Colonic mucosa (tissue), 4 donors: Measurements from ENCODE around the gene ARHGAP6. TPM values are rescaled to one million over a fixed set of nuclear protein-coding genes. Genes with fewer than 3 reads are reported as not detected.

Experiments
- DNase-seq: peaks from one replicate; pipeline ENCODE4 v3.0.0-alpha.2; 2020
- H3K27ac ChIP-seq: fragments of 200-600 bp; one replicate; pipeline ENCODE4 v1.8.0; 2021
- H3K27me3 ChIP-seq: fragments of 200-600 bp; one replicate; pipeline ENCODE4 v1.8.0; 2021
- H3K36me3 ChIP-seq: fragments of 200-600 bp; one replicate; pipeline ENCODE4 v1.8.0; 2021
- H3K4me1 ChIP-seq: fragments of 200-600 bp; one replicate; pipeline ENCODE4 v1.8.0; 2021; ENCODE audit warnings: mild to moderate bottlenecking
- H3K4me3 ChIP-seq: fragments of 200-600 bp; one replicate; pipeline ENCODE4 v1.8.0; 2021
- H3K9ac ChIP-seq, 2 donors: one replicate each; pipeline ENCODE4 v1.7.0; 2013; ENCODE audit warnings: control low read depth in 2 of 2, low read depth in 2 of 2, low read length in 2 of 2
- H3K9me3 ChIP-seq: fragments of 200-600 bp; one replicate; pipeline ENCODE4 v1.8.0; 2021
- CTCF ChIP-seq: fragments of 200-600 bp; IDR thresholded peaks from one replicate; pipeline ENCODE4 v1.8.0; 2022; ENCODE audit warnings: antibody characterized with exemption, mild to moderate bottlenecking
- intact Hi-C: fragments of 100-400 bp; cut with DNase I; formaldehyde crosslinking; loops from one replicate; pipeline ENCODE4 v1.14.1; 2022
- total RNA-seq, 2 donors: library from RNA; stranded (reverse); fragmentation: NEBNext Ultra II Directional in 1 of 2; extraction: Animal tissue kit (Norgen Biotek cat#: 25700) in 1 of 2; gene quantifications; one replicate each; pipeline ENCODE4 v1.2.1, GENCODE V29; 2021
- donor health status: healthy.
- donor health status: DM: no; HTN: no; CAD: no.
- donor health status: DM: no; HTN: no; CAD: no.

The ARHGAP6 gene
- total RNA-seq, 2 donors from 2014 or later, result 1.1 to 5.0 TPM

DNA sequence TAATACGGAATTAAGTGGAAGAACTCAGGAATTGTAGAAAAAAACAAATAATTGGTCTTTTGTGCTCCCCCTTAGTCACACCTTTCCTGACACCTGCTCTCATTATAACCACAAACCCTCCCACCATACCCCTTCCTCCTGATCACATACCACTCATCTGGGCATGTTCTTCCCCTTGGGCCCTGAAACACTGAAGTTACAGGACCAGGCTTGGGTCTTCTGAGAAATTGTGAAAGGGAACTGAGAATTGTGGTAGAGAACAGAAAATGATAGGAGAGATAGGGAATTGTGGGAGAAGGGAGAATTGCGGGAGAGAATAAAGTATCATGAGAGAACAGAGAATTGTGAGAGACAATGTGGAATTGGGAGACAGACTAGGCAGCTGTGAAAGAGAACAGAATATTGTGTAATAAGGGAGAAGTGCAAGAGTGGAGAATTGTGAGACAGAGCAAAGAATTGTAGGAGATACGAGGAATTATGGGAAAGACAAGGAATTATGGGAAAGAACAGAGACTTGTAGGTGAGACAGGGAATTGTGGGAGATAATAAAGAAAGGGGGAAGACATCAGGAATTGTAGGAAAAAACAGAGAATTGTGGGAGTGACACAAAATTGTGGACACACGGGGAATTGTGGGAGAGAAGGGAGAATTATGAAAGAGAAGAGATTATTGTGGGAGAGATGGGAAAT is 557.3 kb downstream of the ARHGAP6 start:
- Histone ChIP-seq H3K27ac (no peak overlapping the region), H3K9me3 (no peaks in the 10 kb centered on the region), H3K36me3 (no peaks in the 10 kb centered on the region), H3K27me3 (no peaks in the 10 kb centered on the region), H3K9ac (no peak overlapping the region), H3K4me1 (no peaks in the 10 kb centered on the region), H3K4me3 (no peak overlapping the region)
- DNase-seq, result no peak
- TF ChIP-seq CTCF, result no peak
- intact Hi-C loops, result loop anchor here (10.0 kb wide), 1 partner anchor 474 kb away; no protein-coding TSS in a partner anchor

DNA sequence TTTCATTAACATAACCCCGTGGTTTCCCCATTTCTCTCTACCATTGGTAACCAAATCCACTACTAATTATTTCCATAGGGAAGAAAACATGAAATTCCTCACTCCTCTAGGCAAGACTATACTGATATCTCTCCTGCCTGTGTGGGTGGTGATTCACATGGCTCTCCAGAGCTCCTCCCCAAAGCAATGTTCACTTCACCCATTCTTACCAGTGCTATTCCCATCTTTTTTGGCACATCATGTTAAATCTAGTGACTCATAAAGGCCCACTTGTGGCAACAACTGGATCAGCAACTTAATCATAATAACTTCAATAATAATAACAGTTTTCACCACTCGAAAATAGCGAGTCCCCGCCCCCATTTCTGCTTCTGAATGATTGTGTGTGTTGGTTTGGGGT is 560.6 kb downstream of the ARHGAP6 start:
- no peak overlapping the region for H3K27ac ChIP-seq
- no peaks in the 10 kb centered on the region for H3K27me3 ChIP-seq
- TF ChIP-seq CTCF, result no peak
- no peaks in the 10 kb centered on the region for H3K4me1 ChIP-seq
- intact Hi-C loops, result loop anchor here (10.0 kb wide), 1 partner anchor 470 kb away; no protein-coding TSS in a partner anchor
- no peak overlapping the region for H3K4me3 ChIP-seq
- no peak for DNase-seq
- no peaks in the 10 kb centered on the region for H3K9me3 ChIP-seq
- H3K36me3 ChIP-seq, result no peaks in the 10 kb centered on the region
- H3K9ac ChIP-seq, result no peak overlapping the region

GRCh38 chrX:11103751-11104150 is 562.0 kb downstream of the ARHGAP6 start:
- Histone ChIP-seq H3K27me3 (no peaks in the 10 kb centered on the region), H3K36me3 (no peaks in the 10 kb centered on the region), H3K27ac (no peak overlapping the region), H3K4me3 (no peak overlapping the region), H3K9ac (no peak overlapping the region), H3K4me1 (no peaks in the 10 kb centered on the region), H3K9me3 (no peaks in the 10 kb centered on the region)
- intact Hi-C loops, result loop anchor here (10.0 kb wide), 1 partner anchor 469 kb away; no protein-coding TSS in a partner anchor
- no peak for DNase-seq
- no peak for TF ChIP-seq CTCF

DNA sequence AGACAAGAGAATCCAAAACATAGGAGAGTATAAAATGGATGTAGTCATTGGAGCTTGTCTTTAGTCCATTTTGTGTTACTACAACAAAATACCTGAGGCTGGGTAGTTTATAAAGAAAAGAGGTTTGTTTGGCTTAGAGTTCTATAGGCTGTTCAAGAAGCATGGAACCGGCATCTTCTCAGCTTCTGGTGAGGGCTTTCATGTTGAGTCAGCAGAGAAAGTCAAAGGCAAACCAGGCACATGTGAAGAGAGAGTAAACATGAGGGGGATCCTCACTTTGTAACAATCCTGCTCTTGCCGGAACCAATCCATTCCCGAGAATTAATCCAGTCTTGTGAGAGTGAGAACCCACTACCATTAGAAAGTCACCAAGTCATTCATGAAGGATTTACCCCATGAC is 562.7 kb downstream of the ARHGAP6 start:
- DNase-seq, result no peak
- Histone ChIP-seq H3K9me3 (no peaks in the 10 kb centered on the region), H3K27ac (no peak overlapping the region), H3K4me3 (no peak overlapping the region), H3K36me3 (no peaks in the 10 kb centered on the region), H3K9ac (no peak overlapping the region), H3K27me3 (no peaks in the 10 kb centered on the region), H3K4me1 (no peaks in the 10 kb centered on the region)
- intact Hi-C loops, result loop anchor here (10.0 kb wide), 1 partner anchor 468 kb away; no protein-coding TSS in a partner anchor
- no peak for TF ChIP-seq CTCF

- peak; percentile 43 for TF ChIP-seq CTCF
- intact Hi-C loops, result loop anchor here (10.0 kb wide), 1 partner anchor 466 kb away; no protein-coding TSS in a partner anchor
- peak; percentile 54 for DNase-seq
- no peaks in the 10 kb centered on the region for H3K4me1 ChIP-seq
- no peak overlapping the region for H3K4me3 ChIP-seq
- H3K9me3 ChIP-seq, result no peaks in the 10 kb centered on the region
- peak overlapping the region; percentile 40 for H3K27ac ChIP-seq
- no peaks in the 10 kb centered on the region for H3K27me3 ChIP-seq
- H3K36me3 ChIP-seq, result no peaks in the 10 kb centered on the region
- H3K9ac ChIP-seq, result no peak overlapping the region
These were observed 565.3 kb downstream of the ARHGAP6 start for GRCh38 chrX:11100281-11101035.
